Middle frontal gyrus (tissue), 1 donor: ENCODE results near the gene ACSL5.
"Not testable (repeated sequence)": the region's sequence is repeated elsewhere in the genome, so short reads cannot be mapped to it uniquely, and the experiment has no call there.

Experiments used
- DNase-seq: peaks from one replicate; pipeline ENCODE4 v3.0.0-alpha.2; 2015; ENCODE audit warnings: low spot score; ENCODE audit errors: extremely low spot score

Gene ACSL5

DNA sequence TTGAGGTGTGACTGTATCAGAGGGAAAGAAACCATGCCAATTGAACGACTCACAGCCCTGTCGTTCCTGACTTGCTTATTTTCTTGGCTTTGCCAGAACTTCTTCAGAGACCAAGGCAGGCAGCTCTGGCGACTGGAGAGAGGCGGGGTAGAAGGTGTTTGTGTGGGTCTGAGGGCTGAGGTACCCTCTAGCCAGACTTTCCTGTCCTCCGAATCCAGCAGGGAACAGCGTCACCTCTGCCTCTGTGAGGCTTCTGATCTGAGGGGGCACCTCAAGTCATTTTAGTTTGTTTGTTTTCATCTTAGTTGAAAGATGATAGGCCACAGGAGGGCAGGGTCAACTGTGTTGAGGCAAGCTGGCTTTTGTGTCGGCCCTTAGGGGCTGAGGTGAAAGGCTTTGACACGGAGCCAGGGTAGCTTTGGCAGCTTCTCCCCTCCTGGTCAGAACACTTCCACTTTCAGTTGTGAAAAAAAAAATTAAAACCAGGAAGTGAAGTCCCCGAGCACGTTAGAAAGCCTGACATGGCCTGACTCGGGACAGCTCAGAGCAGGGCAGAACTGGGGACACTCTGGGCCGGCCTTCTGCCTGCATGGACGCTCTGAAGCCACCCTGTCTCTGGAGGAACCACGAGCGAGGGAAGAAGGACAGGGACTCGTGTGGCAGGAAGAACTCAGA lies 1.9 kb downstream of the ACSL5 start:
- no peak for DNase-seq

DNA sequence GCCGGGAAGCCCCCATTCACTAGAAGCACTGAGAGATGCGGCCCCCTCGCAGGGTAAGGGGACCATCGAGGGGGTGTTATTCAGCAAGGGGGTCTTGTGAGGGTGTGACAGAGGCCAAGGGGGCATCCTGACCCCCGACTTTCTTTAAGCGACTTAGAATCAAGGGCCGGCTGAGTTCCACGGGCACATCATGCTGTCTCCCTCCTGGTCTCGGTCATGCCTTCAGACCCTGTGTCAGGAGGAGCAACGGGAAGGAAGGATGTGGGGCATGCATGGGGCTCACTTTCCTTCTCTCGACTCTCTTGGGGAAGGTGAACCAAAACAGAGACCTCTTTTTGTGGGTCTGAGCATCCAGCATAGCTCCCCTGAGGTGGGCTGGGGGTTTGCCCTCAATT lies 2.5 kb downstream of the ACSL5 start:
- no peak for DNase-seq

DNA sequence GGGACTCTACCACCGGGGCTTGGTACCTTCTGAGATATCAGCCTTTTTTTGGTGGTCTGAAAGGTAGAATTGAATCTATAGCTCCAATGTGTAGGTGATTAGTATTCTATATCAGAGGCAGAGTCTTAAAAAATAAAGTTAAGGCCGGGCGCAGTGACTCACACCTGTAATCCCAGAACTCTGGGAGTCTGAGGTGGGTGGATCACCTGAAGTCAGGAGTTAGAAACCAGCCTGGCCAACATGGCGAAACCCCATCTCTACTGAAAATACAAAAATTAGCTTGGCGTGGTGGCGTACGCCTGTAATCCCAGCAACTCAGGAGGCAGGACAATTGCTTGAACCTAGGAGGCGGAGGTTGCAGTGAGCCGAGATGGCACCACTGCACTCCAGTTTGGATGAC lies 3.2 kb downstream of the ACSL5 start:
- DNase-seq, result not testable (repeated sequence)

DNA sequence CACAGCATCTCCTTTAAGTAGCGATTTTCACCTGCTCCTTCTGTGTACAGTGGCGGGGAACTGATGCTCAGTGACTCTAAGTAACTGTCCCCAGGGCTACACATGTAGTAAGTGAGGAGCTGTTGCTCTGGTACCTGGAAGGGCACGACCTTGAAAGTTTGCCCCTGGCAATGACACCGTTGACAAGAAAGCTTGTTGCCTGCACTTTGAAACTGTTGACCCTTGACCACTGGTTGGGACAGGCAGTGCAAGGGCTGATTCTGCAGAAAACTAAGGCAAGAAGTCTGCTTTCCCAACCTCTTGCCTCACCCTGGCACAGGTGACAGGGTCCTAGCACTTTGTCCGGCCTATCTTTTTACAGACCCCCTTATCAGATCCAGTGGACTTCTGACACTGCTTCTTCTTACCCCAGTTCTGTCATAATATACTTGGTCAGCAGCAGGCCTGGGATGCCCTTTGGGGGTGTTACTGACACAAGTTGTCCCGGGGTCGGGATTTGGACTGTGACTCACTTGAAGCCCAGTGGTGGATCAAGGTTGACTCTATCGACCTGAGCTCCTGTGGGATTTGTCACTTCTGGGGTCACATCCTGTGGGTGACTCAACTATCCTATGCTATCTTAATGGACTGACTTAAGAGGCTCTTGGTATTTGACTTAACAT lies 5.8 kb downstream of the ACSL5 start:
- DNase-seq, result no peak

DNA sequence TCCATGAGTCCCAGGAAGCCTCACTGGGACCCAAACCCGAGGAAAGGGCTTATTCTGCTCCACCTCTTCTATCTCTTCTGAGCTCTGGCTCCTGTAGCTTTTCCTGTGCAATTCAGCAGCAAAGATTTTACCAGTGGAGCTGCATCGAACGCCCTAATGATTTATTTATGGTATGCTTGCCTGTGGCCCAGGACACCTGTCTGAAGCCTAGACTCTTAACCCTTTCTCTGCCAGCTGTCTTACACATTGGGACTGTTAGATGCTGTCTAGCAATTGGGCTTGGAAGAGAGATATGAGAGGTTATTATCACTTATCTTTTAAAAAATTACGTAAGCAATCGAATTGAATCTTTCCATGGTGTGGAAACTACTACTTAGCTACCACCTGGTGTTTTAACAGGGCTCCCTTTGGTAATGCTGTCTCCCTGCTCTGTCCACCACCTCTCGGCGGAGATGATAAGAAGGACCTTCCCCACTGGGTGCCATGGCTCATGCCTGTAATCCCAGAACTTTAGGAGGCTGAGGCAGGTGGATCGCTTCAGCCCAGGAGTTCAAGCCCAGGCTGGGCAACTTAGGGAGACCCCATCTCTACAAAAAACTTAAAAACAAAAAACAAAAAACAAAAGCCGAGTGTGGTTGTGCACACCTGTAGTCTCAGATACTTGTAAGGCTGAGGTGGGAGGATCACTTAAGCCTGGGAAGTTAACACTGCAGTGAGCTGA lies 8.8 kb downstream of the ACSL5 start:
- DNase-seq, result no peak

DNA sequence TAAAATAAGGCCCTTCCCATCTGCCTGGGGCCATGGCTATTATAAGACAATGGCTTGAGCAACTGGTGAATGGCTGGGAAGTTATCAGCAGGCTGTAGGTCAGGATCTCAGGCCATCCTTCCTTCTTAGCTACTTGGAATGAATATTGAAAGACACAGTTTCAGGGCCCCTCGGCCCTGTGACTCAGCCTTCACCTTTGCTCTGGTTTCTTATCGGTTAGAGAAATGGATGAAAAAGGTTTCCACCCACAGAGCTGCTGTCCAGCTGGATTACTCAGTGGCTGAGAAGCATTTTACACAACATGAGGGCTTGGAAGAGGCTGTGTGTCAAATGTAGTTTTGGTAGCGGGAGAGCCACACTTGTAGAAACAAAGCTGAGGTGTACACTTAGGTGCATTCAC lies 9.4 kb downstream of the ACSL5 start:
- DNase-seq, result no peak

DNA sequence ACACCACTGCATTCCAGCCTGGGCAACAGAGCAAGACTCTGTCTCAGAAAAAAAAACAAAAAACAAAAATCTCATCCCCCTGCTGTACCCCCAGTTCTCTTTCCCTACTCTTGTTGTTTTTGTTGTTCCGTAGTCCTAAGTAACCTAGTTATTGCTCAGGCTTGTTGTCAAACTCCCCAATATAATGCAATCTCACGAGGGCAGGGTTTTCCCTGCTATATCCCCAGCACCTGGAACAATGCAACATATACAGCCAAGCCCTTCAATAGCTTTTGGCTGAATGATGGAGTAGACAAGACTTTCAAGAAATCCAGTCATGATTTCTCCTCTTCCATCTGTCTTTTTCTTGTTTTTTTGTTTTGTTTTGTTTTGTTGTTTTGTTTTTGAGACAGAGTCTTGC lies 10.2 kb downstream of the ACSL5 start:
- DNase-seq, result no peak

DNA sequence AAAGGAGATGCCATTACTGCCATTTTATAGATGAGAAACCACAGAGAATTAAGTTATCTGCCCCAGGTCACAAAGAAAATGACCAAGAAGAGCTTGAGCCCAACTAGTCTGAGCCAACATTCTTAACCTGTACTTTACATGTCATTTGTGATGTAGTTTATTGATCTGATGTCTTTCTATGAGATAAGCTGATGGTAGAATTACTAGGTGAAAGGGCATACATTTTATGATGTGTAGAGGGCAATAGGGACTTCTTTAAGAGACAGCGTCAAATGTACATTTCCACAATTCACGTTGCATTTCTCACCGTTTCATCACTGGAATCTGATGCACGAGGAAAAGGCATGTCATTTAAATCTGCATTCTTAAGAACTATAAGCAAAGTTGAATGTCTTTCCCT lies 11.3 kb downstream of the ACSL5 start:
- no peak for DNase-seq

DNA sequence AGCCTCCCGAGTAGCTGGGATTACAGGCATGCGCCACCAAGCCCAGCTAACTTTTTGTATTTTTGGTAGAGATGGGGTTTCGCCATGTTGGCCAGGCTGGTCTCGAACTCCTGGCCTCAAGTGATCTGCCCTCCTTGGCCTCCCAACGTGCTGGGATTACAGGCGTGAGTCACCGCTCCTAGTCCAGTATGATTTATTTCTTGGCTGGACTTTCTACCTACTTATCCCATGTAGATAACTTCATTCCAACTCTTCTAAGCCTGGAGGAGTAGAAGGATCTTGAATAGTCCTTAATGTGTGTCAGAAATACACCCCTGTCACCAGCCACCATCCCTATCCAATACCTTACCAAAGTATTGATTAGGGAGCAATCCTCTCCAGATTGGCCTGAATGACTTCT lies 14.1 kb downstream of the ACSL5 start:
- not testable (repeated sequence) for DNase-seq

DNA sequence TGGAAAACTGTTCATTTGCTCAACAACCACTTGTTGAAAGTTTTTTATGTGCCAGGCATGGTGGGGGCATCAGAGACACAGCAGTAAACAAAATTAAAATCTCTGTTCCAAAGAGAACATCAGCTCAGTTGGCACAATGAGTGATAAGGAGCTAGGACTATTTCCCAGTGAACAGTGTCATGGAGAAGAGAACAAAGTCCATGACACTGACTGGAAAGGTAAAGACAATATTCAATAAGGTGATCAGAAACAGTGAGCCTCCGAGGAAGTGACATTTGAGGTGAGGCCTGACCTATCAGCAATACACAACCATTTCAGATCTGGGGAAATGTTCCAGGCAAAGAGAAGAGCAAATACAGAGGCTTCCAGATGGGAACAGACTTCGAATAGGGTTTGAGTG lies 14.6 kb downstream of the ACSL5 start:
- DNase-seq, result no peak

DNA sequence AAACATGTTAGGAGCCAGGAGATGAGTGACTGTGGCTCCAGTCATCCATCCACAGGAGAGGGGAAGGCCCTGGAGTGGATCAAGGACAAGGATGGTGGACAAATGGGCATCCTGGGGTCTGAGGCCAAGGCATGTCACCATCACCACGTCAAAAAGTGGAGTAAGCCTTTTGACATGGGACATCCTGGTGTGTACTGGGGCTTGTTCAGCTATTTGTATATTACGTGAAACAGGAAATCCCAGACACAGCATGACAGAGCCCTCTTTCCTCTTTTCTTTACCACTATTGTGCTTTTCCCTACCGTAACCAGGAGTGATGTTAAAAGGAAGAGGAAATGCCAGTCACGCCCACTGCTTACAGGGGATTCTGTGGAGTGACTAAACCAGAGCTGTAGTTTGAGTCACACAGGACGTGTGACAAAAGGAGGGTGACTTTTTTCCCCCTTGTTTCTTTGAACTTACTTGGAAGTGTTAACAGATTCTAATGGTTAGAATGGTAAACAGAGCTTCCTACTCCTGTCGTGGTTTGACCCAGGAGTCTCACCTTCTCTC lies 15.4 kb downstream of the ACSL5 start:
- DNase-seq, result no peak

DNA sequence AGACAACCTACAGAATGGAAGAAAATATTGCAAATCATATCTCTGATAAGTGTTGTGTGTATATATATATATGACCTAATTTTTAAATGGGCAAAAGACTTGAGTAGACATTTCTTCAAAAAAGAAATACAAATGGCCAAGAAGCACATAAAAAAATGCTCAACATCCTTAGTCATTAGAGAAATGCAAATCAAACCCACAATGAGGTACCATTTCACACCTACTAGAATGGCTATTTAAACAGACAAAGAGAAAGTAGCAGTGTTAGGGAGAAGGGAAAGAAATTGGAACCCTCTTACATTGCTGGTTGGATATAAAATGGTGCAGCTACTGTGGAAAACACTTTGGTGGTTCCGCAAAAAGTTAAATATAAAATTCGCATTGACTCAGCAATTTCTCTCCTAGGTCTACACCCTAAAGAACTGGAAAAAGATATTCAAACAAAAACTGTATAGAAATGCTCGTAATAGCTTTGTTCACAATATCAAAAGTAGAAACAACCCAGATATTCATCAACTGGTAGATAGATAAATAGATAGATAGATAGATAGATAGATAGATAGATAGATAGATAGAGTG lies 16.3 kb downstream of the ACSL5 start:
- DNase-seq, result no peak

DNA sequence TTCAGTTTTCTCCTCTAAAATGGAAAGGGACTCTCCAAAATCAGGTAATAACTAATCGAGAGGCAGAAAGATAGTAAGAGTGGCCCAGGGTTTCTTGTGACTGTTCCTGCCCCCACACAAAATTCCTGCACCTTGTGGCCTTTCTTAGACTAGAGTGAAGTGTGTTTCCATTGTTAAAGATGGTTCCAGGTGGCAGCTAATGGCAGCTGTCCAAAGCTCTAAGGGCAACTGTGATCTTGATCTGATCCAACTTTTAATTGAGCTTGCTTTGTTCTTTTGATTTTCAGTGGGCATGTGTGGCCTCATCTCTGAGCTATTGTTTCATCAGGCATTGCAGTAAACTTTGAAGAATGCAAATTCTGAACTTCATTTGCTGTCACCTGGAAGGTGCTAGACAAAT lies 19.4 kb downstream of the ACSL5 start:
- no peak for DNase-seq

DNA sequence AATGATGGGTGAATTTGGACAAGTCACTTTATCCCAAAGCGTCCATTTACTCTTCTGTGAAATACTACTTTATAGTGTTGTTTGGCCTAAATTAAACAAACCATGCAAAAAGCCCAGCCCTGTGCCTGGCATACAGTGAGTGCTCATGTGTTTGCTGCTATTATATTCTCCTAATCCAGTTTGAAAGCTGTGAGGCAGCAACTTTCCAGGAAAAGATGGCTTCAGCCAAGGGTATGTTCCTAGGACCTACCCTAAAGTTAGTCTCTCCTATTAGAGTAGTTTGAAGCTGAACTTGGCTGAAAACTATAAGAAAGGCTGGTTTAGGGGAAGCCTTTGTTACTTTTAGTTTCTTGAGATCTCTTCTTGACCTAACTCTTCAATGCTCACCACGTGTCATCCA lies 19.9 kb downstream of the ACSL5 start:
- no peak for DNase-seq

DNA sequence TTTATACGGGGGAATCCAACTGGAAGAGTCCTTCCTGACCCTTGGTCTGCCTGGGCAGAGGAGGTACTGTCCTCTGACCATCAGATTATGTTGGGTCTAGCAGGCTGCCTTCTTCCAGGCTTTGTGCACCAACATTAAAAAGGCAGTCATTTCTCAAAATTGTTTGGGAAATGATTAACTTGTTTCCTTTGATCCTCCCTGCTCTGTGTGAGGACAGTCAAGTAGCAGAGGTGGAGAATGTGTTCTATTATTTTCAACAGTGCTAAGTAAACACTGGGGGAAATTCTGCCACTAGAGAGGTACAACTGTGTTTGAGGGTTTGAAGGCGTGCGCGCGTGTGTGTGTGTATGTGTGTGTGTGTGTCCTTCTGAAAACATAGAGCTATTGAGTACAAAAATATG lies 20.6 kb downstream of the ACSL5 start:
- DNase-seq, result no peak

DNA sequence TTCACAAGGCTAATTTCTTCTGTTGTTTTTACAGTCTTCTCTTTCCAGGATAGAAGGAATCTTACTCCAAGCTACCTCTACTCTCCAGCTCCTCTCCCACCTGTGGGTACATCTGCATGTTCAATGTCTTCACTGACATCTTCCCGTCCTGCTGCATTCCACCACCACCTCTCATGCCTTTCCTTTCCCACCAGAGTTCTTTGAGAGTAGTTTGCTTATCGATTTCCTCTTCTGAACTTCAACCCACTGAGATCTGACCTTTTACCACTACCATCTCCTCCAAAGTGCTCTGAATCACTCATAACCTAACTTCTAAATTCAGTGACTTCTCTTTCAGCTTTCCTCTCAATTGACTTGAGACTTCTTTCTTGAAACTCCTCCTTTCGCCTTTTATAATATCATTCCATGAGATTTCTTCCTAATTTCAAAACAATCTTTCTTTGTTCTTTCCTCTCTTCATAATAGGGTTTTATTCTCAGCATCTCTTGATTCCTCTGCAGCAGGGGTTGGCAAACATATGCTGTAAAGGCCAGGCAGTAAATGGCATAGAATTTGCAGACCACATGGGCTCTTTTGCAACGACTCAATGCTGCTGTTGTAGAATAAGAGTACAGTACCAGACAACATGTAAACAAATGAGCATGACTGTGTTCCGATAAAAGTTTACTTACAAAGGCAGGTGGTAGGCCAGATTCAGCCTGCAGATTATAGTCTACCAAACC lies 22.1 kb downstream of the ACSL5 start:
- DNase-seq, result no peak

DNA sequence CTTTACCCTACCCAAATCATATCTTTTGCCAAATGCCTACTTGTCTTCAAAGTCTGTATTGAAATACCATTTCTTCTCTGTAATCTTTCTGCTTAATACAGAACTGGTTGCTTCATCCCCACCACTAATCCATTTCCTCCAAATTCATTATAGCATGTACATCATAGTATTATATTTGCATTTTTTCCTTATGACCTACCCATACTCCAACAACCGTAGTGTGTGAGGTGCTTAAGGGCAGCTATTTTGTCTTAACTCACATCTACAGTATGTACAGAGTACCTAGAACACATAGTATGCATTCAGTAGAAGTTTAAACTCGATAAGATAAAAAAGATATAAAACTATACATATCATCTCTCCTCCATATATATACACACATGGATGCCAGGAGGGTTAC lies 23.7 kb downstream of the ACSL5 start:
- DNase-seq, result no peak

DNA sequence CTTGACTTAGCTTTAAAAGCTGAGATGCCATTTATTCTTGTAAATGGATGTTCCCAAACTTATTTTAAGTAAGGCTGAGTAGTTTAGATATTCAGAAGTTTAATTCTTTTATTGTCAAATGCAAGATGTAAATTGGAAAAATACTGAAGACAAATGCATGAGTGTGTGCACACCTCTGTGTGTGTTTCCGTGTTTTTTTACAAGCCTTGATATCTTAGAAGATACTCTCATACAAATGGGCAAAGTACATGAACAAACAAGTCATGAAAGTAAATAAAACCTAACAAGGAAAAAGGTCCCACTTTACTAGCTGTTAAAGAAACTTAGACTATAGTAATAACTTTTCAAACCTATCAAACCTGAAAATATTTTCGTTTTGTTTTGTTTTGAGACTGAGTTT lies 29.0 kb downstream of the ACSL5 start:
- DNase-seq, result no peak

DNA sequence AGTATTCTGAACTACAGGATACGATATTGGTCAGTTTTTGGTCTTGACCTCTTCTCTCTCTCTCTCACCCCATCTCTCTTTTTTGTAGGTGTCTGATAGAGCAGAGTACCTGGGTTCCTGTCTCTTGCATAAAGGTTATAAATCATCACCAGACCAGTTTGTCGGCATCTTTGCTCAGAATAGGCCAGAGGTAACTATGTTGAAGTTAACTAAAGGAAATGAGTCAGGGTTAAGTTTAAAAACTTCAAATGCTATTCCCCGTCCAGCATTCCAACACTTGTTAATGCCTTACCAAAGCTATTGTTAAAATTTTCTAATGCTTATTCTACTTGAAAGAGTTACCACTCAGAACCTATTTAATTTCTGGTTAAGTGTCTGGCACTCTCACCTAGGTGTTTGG lies 30.7 kb downstream of the ACSL5 start:
- DNase-seq, result no peak

DNA sequence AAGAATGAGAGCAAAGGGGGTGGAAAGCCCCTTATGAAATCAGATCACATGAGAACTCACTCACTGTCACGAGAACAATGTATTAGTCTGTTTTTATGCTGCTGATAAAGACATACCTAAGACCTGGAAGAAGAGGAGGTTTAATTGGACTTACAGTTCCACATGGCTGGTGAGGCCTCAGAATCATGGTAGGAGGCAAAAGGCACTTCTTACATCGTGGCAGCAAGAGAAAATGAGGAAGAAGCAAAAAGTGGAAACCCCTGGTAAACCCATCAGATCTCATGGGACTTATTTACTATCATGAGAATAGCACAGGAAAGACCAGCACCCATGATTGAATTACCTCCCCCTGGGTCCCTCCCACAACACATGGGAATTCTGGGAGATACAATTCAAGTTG lies 32.9 kb downstream of the ACSL5 start:
- DNase-seq, result not testable (repeated sequence)

DNA sequence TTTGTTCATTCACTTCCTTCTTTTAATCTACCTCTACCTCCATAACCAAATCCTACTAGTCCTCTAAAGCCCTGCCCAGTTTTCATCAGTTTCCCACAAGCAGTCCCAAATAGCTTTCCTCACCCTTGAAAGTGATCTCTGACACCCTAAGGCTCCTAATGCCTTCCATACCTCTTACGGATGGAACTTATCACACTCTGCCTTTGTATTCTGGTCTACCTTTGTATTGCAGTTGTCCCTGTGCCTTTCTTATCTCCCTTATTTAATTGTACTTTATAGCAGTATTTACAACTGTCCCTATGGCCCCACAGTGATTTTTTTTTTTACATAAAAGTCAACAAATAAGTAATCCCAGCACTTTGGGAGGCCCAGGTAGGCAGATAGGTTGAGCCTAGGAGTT lies 33.8 kb downstream of the ACSL5 start:
- no peak for DNase-seq
